ENCODE data around the gene ABCB11. TPM values are rescaled to one million over a fixed set of nuclear protein-coding genes. Genes with fewer than 3 reads are reported as not detected.

ABCB11 gene
- total RNA-seq, 1 donor from 2014 or later = not detected

- Histone ChIP-seq H3K9me3 (ENCODE audit: low read depth) (no peaks in the 10 kb centered on the region), H3K9ac (no peak overlapping the region), H2AFZ (replicated peaks) (no peak overlapping the region), H3K4me3 (no peak overlapping the region), H3K36me3 (no peaks in the 10 kb centered on the region), H3K27ac (no peak overlapping the region), H4K20me1 (ENCODE audit: low read depth) (no peaks in the 10 kb centered on the region), H3F3A (ENCODE audit: low read depth) (no peaks in the 10 kb centered on the region), H3K27me3 (no peaks in the 10 kb centered on the region), H3K4me2 (no peak overlapping the region), H3K4me1 (no peaks in the 10 kb centered on the region), H3K79me2 (ENCODE audit: low read depth) (no peaks in the 10 kb centered on the region)
- no peak for TF ChIP-seq EZH2 (IDR thresholded peaks at IDR 0.05)
- TF ChIP-seq, protein P1, sequence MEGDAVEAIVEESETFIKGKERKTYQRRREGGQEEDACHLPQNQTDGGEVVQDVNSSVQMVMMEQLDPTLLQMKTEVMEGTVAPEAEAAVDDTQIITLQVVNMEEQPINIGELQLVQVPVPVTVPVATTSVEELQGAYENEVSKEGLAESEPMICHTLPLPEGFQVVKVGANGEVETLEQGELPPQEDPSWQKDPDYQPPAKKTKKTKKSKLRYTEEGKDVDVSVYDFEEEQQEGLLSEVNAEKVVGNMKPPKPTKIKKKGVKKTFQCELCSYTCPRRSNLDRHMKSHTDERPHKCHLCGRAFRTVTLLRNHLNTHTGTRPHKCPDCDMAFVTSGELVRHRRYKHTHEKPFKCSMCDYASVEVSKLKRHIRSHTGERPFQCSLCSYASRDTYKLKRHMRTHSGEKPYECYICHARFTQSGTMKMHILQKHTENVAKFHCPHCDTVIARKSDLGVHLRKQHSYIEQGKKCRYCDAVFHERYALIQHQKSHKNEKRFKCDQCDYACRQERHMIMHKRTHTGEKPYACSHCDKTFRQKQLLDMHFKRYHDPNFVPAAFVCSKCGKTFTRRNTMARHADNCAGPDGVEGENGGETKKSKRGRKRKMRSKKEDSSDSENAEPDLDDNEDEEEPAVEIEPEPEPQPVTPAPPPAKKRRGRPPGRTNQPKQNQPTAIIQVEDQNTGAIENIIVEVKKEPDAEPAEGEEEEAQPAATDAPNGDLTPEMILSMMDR (IDR thresholded peaks at IDR 0.05) = no peak
- no peak for TF ChIP-seq EZH2phosphoT487 (IDR thresholded peaks at IDR 0.05)
- Mint-ChIP-seq H3K36me3 (no peaks in the 10 kb centered on the region), H3K27ac (no peak overlapping the region), H3K27me3 (ENCODE audit: insufficient read depth, low read depth) (no peaks in the 10 kb centered on the region), H3K4me3 (no peak overlapping the region), H3K4me1 (no peaks in the 10 kb centered on the region), H3K9me3 (no peaks in the 10 kb centered on the region)
- no peak for DNase-seq (ENCODE audit: low spot score)
Observed at GRCh38 chr2:168988755-168989154, 42.4 kb downstream of the ABCB11 start.

GRCh38 chr2:168986398-168986943 is 44.7 kb downstream of the ABCB11 start:
- H3K36me3 Mint-ChIP-seq = no peaks in the 10 kb centered on the region
- H3K27ac ChIP-seq = no peak overlapping the region
- TF ChIP-seq, protein P1 (IDR thresholded peaks at IDR 0.05) = no peak
- no peaks in the 10 kb centered on the region for H3K4me1 ChIP-seq
- H3K4me3 ChIP-seq = no peak overlapping the region
- no peaks in the 10 kb centered on the region for H3K27me3 ChIP-seq
- no peak for DNase-seq (ENCODE audit: low spot score)
- H3K4me1 Mint-ChIP-seq = no peaks in the 10 kb centered on the region
- no peaks in the 10 kb centered on the region for H3K36me3 ChIP-seq
- H2AFZ ChIP-seq (replicated peaks) = no peak overlapping the region
- no peaks in the 10 kb centered on the region for H3F3A ChIP-seq (ENCODE audit: low read depth)
- no peak overlapping the region for H3K27ac Mint-ChIP-seq
- no peaks in the 10 kb centered on the region for H3K9me3 Mint-ChIP-seq
- H3K9me3 ChIP-seq (ENCODE audit: low read depth) = no peaks in the 10 kb centered on the region
- no peak overlapping the region for H3K9ac ChIP-seq
- H3K79me2 ChIP-seq (ENCODE audit: low read depth) = no peaks in the 10 kb centered on the region
- no peaks in the 10 kb centered on the region for H3K27me3 Mint-ChIP-seq (ENCODE audit: insufficient read depth, low read depth)
- H3K4me3 Mint-ChIP-seq = no peak overlapping the region
- H3K4me2 ChIP-seq = no peak overlapping the region
- H4K20me1 ChIP-seq (ENCODE audit: low read depth) = no peaks in the 10 kb centered on the region

- H3K27me3 Mint-ChIP-seq (ENCODE audit: insufficient read depth, low read depth) = peaks cover 7% of the 10 kb centered on the region
- H3K27ac Mint-ChIP-seq = no peak overlapping the region
- Histone ChIP-seq H3K9ac (no peak overlapping the region), H3K4me1 (no peaks in the 10 kb centered on the region), H3K9me3 (ENCODE audit: low read depth) (no peaks in the 10 kb centered on the region), H3K4me2 (no peak overlapping the region), H3F3A (ENCODE audit: low read depth) (no peaks in the 10 kb centered on the region), H2AFZ (replicated peaks) (no peak overlapping the region), H3K36me3 (no peaks in the 10 kb centered on the region), H3K27ac (no peak overlapping the region), H3K79me2 (ENCODE audit: low read depth) (no peaks in the 10 kb centered on the region), H3K4me3 (no peak overlapping the region), H3K27me3 (no peaks in the 10 kb centered on the region), H4K20me1 (ENCODE audit: low read depth) (no peaks in the 10 kb centered on the region)
- no peaks in the 10 kb centered on the region for H3K4me1 Mint-ChIP-seq
- no peaks in the 10 kb centered on the region for H3K9me3 Mint-ChIP-seq
- no peak overlapping the region for H3K4me3 Mint-ChIP-seq
- TF ChIP-seq EZH2 (IDR thresholded peaks at IDR 0.05) (no peak), EZH2phosphoT487 (IDR thresholded peaks at IDR 0.05) (no peak)
- TF ChIP-seq, protein P1 (IDR thresholded peaks at IDR 0.05) = no peak
- no peak for DNase-seq (ENCODE audit: low spot score)
- H3K36me3 Mint-ChIP-seq = no peaks in the 10 kb centered on the region
Observed at GRCh38 chr2:168981651-168982050, 49.5 kb downstream of the ABCB11 start.

All from neural progenitor cell (in vitro differentiated cells).